Liver (tissue), 3 donors: Measurements from ENCODE around the gene APOB.

Experiments used
- GABPA ChIP-seq, 2 donors: IDR thresholded peaks in 1 of 2; conservative IDR thresholded peaks in 1 of 2; 2 replicates each; pipeline ENCODE4 v1.6.1; 2016; ENCODE audit warnings: antibody characterized with exemption in 2 of 2, mild to moderate bottlenecking in 1 of 2, moderate library complexity in 1 of 2
- JUND ChIP-seq, 2 donors: IDR thresholded peaks; 2 replicates each; pipeline ENCODE4 v1.6.1; 2016; ENCODE audit warnings: antibody characterized with exemption in 2 of 2
- SP1 ChIP-seq: IDR thresholded peaks from 2 replicates; pipeline ENCODE4 v1.6.1; 2018; ENCODE audit warnings: antibody characterized with exemption, mild to moderate bottlenecking
- TAF1 ChIP-seq: conservative IDR thresholded peaks from 2 replicates; pipeline ENCODE4 v1.6.1; 2016; ENCODE audit warnings: antibody characterized with exemption, mild to moderate bottlenecking
- YY1 ChIP-seq: IDR thresholded peaks from 2 replicates; pipeline ENCODE4 v1.6.1; 2016; ENCODE audit warnings: antibody characterized with exemption, mild to moderate bottlenecking
- TF ChIP-seq, protein P1 (sequence below): fragments of 150-350 bp; IDR thresholded peaks from 2 replicates; pipeline ENCODE4 v1.5.1; 2017; ENCODE audit warnings: improper control_type of control experiment, low read depth, low read length; ENCODE audit not compliant: missing input control
- TF ChIP-seq, protein P2 (sequence below): IDR thresholded peaks from 2 replicates; pipeline ENCODE4 v1.6.1; 2016; ENCODE audit warnings: antibody characterized with exemption
- donor health status: healthy.
- donor health status: healthy.

DNA sequence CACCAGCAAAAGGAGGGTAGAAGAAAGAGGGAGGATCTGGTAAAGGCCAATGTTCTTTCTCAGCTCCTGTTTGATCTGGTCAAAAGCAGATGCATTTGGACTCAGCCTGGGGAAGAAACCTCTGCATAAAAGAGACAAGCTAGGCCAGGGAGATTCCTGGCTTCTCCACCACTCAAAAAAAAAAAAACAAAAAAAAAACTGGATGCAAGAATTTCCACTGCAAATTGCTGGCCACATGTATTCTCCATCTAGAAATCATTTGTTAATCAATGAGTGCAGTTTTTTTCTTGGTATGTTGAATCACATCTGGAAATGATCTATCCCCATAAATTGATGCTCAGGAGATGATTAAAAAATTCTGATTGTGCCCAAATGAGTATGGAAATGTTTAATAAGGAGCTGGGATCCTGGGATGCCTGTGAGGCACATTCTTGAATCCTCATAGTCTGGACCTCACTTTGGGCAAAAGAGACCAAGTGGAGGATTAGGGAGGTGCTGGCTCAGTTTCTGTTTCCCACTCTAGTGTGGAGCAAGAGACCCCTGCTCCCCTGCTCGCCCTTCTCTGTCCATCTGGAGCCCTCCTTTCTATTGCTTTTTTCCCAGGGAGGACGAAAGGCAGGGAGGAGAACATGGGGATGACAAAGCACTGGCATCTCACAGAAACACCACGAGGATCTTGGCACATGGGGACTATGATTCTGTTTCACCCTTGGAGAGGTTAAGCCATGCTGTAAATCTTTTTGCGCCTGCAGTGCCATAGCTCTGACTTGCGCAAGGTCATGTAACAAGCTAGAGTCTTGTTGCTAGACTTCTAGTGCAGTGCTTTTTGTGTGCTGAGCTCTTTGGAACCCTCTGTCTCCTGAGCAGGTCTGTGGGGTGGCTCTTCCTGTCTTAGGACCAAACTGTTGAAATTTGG is 57.6 kb downstream of the APOB start:
- TF ChIP-seq SP1: no peak
- TF ChIP-seq GABPA (IDR thresholded peaks at IDR 0.05 in 1 of 2, conservative IDR thresholded peaks at IDR 0.05 in 1 of 2): no peak
- no peak for TF ChIP-seq JUND (IDR thresholded peaks at IDR 0.05)
- TF ChIP-seq, protein P1, sequence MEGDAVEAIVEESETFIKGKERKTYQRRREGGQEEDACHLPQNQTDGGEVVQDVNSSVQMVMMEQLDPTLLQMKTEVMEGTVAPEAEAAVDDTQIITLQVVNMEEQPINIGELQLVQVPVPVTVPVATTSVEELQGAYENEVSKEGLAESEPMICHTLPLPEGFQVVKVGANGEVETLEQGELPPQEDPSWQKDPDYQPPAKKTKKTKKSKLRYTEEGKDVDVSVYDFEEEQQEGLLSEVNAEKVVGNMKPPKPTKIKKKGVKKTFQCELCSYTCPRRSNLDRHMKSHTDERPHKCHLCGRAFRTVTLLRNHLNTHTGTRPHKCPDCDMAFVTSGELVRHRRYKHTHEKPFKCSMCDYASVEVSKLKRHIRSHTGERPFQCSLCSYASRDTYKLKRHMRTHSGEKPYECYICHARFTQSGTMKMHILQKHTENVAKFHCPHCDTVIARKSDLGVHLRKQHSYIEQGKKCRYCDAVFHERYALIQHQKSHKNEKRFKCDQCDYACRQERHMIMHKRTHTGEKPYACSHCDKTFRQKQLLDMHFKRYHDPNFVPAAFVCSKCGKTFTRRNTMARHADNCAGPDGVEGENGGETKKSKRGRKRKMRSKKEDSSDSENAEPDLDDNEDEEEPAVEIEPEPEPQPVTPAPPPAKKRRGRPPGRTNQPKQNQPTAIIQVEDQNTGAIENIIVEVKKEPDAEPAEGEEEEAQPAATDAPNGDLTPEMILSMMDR: no peak
- TF ChIP-seq YY1: no peak
- TF ChIP-seq, protein P2, sequence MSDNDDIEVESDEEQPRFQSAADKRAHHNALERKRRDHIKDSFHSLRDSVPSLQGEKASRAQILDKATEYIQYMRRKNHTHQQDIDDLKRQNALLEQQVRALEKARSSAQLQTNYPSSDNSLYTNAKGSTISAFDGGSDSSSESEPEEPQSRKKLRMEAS: no peak
- TF ChIP-seq TAF1: no peak
